NCI-H748 (cell line): ENCODE measurements around the gene RASAL1.

ENCODE experiments used
- DNase-seq: peaks from one replicate; lab custom pipeline; 2025; ENCODE audit not compliant: unreplicated experiment; lab: John Stamatoyannopoulos, UW

The RASAL1 gene

GRCh38 chr12:113162102-113163029 is 26.8 kb upstream of the RASAL1 start:
- DNase-seq: no peak

GRCh38 chr12:113161415-113162016 is 26.0 kb upstream of the RASAL1 start:
- peak; percentile 73 for DNase-seq

GRCh38 chr12:113159937-113160336 is 24.4 kb upstream of the RASAL1 start:
- DNase-seq: no peak

GRCh38 chr12:113158439-113159203 is 23.1 kb upstream of the RASAL1 start:
- DNase-seq: no peak

- no peak for DNase-seq
These were observed 21.8 kb upstream of the RASAL1 start for GRCh38 chr12:113157218-113157859.

GRCh38 chr12:113155646-113156045 is 20.1 kb upstream of the RASAL1 start:
- no peak for DNase-seq

- no peak for DNase-seq
These were observed 19.5 kb upstream of the RASAL1 start for GRCh38 chr12:113155060-113155459.

GRCh38 chr12:113154351-113154973 is 18.9 kb upstream of the RASAL1 start:
- DNase-seq: peak; percentile 76

- peak; percentile 90 for DNase-seq
These were observed 17.6 kb upstream of the RASAL1 start for GRCh38 chr12:113152835-113153814.

GRCh38 chr12:113152196-113152834 is 16.8 kb upstream of the RASAL1 start:
- DNase-seq: no peak

- DNase-seq: no peak
These were observed 16.1 kb upstream of the RASAL1 start for GRCh38 chr12:113151655-113152054.

- DNase-seq: peak; percentile 90
These were observed 14.0 kb upstream of the RASAL1 start, which contains the start of gene CFAP73 for GRCh38 chr12:113149361-113150150. CFAP73 (plus strand) TSS chr12:113149724; CDS start chr12:113149858, 134 bp downstream.

- no peak for DNase-seq
These were observed 11.4 kb upstream of the RASAL1 start for GRCh38 chr12:113146999-113147398.

- no peak for DNase-seq
These were observed 10.4 kb upstream of the RASAL1 start for GRCh38 chr12:113145720-113146551.

GRCh38 chr12:113144806-113145205 is 9.2 kb upstream of the RASAL1 start:
- no peak for DNase-seq

- DNase-seq: no peak
These were observed 8.4 kb upstream of the RASAL1 start for GRCh38 chr12:113143959-113144358.

GRCh38 chr12:113142886-113143332 is 7.3 kb upstream of the RASAL1 start:
- no peak for DNase-seq
